HL-60 (cell line): ENCODE measurements around the gene AVEN.

Source experiments
- POLR2AphosphoS5 ChIP-seq: IDR thresholded peaks from 2 replicates; pipeline ENCODE4 v1.6.1; 2012; ENCODE audit warnings: low read depth
- SPI1 ChIP-seq: IDR thresholded peaks from 2 replicates; pipeline ENCODE4 v1.6.1; 2012; ENCODE audit warnings: low read depth, mild to moderate bottlenecking, borderline replicate concordance
- TF ChIP-seq, protein P1 (sequence below): IDR thresholded peaks from one replicate; pipeline ENCODE4 v1.5.1; 2011; ENCODE audit warnings: low read length, control low read depth, inconsistent platforms; ENCODE audit not compliant: insufficient read depth

DNA sequence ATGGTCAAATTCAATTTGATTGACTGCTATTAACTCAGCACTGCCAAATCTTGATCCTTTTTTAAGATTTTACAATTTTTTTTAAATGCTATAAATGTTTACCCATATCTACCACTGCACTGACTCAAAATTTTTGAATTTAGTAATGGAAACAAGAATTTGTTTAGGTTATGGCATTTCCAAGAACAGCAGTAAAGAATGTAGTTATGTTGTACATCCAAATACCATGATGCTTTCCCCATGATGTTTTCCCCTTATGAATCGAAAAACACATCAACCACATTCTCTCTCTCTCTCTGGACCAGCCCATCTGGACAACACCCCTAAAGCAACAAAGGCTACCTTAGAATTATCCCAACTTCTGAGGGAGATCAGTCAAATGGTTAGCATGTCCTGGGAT is 56.5 kb downstream of the AVEN start:
- TF ChIP-seq, protein P1, sequence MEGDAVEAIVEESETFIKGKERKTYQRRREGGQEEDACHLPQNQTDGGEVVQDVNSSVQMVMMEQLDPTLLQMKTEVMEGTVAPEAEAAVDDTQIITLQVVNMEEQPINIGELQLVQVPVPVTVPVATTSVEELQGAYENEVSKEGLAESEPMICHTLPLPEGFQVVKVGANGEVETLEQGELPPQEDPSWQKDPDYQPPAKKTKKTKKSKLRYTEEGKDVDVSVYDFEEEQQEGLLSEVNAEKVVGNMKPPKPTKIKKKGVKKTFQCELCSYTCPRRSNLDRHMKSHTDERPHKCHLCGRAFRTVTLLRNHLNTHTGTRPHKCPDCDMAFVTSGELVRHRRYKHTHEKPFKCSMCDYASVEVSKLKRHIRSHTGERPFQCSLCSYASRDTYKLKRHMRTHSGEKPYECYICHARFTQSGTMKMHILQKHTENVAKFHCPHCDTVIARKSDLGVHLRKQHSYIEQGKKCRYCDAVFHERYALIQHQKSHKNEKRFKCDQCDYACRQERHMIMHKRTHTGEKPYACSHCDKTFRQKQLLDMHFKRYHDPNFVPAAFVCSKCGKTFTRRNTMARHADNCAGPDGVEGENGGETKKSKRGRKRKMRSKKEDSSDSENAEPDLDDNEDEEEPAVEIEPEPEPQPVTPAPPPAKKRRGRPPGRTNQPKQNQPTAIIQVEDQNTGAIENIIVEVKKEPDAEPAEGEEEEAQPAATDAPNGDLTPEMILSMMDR, result no peak
- TF ChIP-seq POLR2AphosphoS5, result no peak
- no peak for TF ChIP-seq SPI1
